Ectodermal cell (in vitro differentiated cells): ENCODE results near the gene ESR1.

Experiments
- H3K27ac ChIP-seq: 2 replicates; pipeline ENCODE4 v1.7.0; 2013; ENCODE audit warnings: mild to moderate bottlenecking, low read depth, low read length; ENCODE audit not compliant: insufficient read depth, poor library complexity, severe bottlenecking
- H3K27me3 ChIP-seq: 2 replicates; pipeline ENCODE4 v1.7.0; 2013; ENCODE audit warnings: mild to moderate bottlenecking, low read length; ENCODE audit not compliant: insufficient read depth, control insufficient read depth, poor library complexity, severe bottlenecking
- H3K36me3 ChIP-seq: one replicate; pipeline ENCODE4 v1.7.0; 2013; ENCODE audit warnings: low read length; ENCODE audit not compliant: control insufficient read depth, insufficient read depth
- H3K4me1 ChIP-seq: one replicate; pipeline ENCODE4 v1.7.0; 2013; ENCODE audit warnings: low read length; ENCODE audit not compliant: control insufficient read depth, insufficient read depth
- H3K4me3 ChIP-seq: 2 replicates; pipeline ENCODE4 v1.7.0; 2013; ENCODE audit warnings: low read depth, low read length, control low read depth; ENCODE audit not compliant: insufficient read depth
- H3K9me3 ChIP-seq: 2 replicates; pipeline ENCODE4 v1.7.0; 2013; ENCODE audit warnings: mild to moderate bottlenecking, low read length, moderate library complexity; ENCODE audit not compliant: control insufficient read depth
- WGBS, 2 experiments: methylation state at CpG; one replicate each; pipeline ENCODE4 v1.1.7; 2013; ENCODE audit warnings: missing lambda C conversion rate in 2 of 2; 5-methylcytosine and 5-hydroxymethylcytosine counted together

The ESR1 gene

GRCh38 chr6:152160346-152160745, 352.9 kb downstream of the ESR1 start:
- 82 to 100% methylated on average over 1 to 3 of the region's 3 CpGs for WGBS, 2 experiments
- Histone ChIP-seq H3K4me1 (no peaks in the 10 kb centered on the region), H3K9me3 (no peaks in the 10 kb centered on the region), H3K27ac (no peak overlapping the region), H3K36me3 (no peaks in the 10 kb centered on the region), H3K4me3 (no peak overlapping the region), H3K27me3 (no peaks in the 10 kb centered on the region)

- Histone ChIP-seq H3K36me3 (no peaks in the 10 kb centered on the region), H3K9me3 (no peaks in the 10 kb centered on the region), H3K4me3 (no peak overlapping the region), H3K27ac (no peak overlapping the region), H3K27me3 (no peaks in the 10 kb centered on the region), H3K4me1 (no peaks in the 10 kb centered on the region)
These were observed 354.0 kb downstream of the ESR1 start for GRCh38 chr6:152161501-152161900.

GRCh38 chr6:152164957-152165356, 357.5 kb downstream of the ESR1 start:
- WGBS, 2 experiments: 91 to 95% methylated on average over 5 of the region's 5 CpGs
- Histone ChIP-seq H3K27ac (no peak overlapping the region), H3K27me3 (no peaks in the 10 kb centered on the region), H3K36me3 (no peaks in the 10 kb centered on the region), H3K4me1 (no peaks in the 10 kb centered on the region), H3K4me3 (no peak overlapping the region), H3K9me3 (no peaks in the 10 kb centered on the region)

GRCh38 chr6:152166497-152166896, 359.0 kb downstream of the ESR1 start:
- Histone ChIP-seq H3K4me1 (no peaks in the 10 kb centered on the region), H3K27me3 (no peaks in the 10 kb centered on the region), H3K36me3 (no peaks in the 10 kb centered on the region), H3K9me3 (no peaks in the 10 kb centered on the region), H3K4me3 (no peak overlapping the region), H3K27ac (no peak overlapping the region)
- WGBS, 2 experiments: 86 to 99% methylated on average over 2 to 4 of the region's 4 CpGs

- Histone ChIP-seq H3K4me3 (no peak overlapping the region), H3K9me3 (no peaks in the 10 kb centered on the region), H3K27ac (no peak overlapping the region), H3K36me3 (no peaks in the 10 kb centered on the region), H3K4me1 (no peaks in the 10 kb centered on the region), H3K27me3 (no peaks in the 10 kb centered on the region)
- 96% methylated on average over 4 of the region's 5 CpGs for WGBS, 2 experiments
These were observed 359.4 kb downstream of the ESR1 start for GRCh38 chr6:152166897-152167296.

GRCh38 chr6:152167641-152168603, 360.4 kb downstream of the ESR1 start:
- H3K4me1 ChIP-seq: no peaks in the 10 kb centered on the region
- H3K4me3 ChIP-seq: no peak overlapping the region
- H3K27ac ChIP-seq: no peak overlapping the region
- WGBS, 2 experiments: 93 to 96% methylated on average over 13 of the region's 13 CpGs
- H3K27me3 ChIP-seq: no peaks in the 10 kb centered on the region
- H3K9me3 ChIP-seq: no peaks in the 10 kb centered on the region
- no peaks in the 10 kb centered on the region for H3K36me3 ChIP-seq

- WGBS, 2 experiments: 92% methylated on average over 4 of the region's 4 CpGs
- no peak overlapping the region for H3K27ac ChIP-seq
- no peaks in the 10 kb centered on the region for H3K9me3 ChIP-seq
- no peak overlapping the region for H3K4me3 ChIP-seq
- no peaks in the 10 kb centered on the region for H3K4me1 ChIP-seq
- no peaks in the 10 kb centered on the region for H3K36me3 ChIP-seq
- no peaks in the 10 kb centered on the region for H3K27me3 ChIP-seq
These were observed 362.8 kb downstream of the ESR1 start for GRCh38 chr6:152170313-152170701.

GRCh38 chr6:152170702-152171667, 363.5 kb downstream of the ESR1 start:
- WGBS, 2 experiments: 84 to 86% methylated on average over 13 of the region's 13 CpGs

GRCh38 chr6:152173321-152173720, 365.8 kb downstream of the ESR1 start:
- no peak overlapping the region for H3K27ac ChIP-seq
- H3K9me3 ChIP-seq: no peaks in the 10 kb centered on the region
- WGBS, 2 experiments: 94% methylated on average over 4 of the region's 4 CpGs

More at GRCh38 chr6:152170702-152171667, 363.5 kb downstream of the ESR1 start:
- Histone ChIP-seq H3K4me3 (no peak overlapping the region), H3K27me3 (no peaks in the 10 kb centered on the region), H3K36me3 (no peaks in the 10 kb centered on the region), H3K4me1 (no peaks in the 10 kb centered on the region), H3K9me3 (no peaks in the 10 kb centered on the region), H3K27ac (no peak overlapping the region)

GRCh38 chr6:152173957-152174356, 366.5 kb downstream of the ESR1 start:
- H3K27me3 ChIP-seq: no peaks in the 10 kb centered on the region
- no peak overlapping the region for H3K4me3 ChIP-seq
- H3K27ac ChIP-seq: no peak overlapping the region
- 87 to 90% methylated on average over 2 of the region's 2 CpGs for WGBS, 2 experiments
- no peaks in the 10 kb centered on the region for H3K36me3 ChIP-seq
- H3K4me1 ChIP-seq: no peaks in the 10 kb centered on the region
- no peaks in the 10 kb centered on the region for H3K9me3 ChIP-seq

More at GRCh38 chr6:152173321-152173720, 365.8 kb downstream of the ESR1 start:
- Histone ChIP-seq H3K4me3 (no peak overlapping the region), H3K4me1 (no peaks in the 10 kb centered on the region), H3K36me3 (no peaks in the 10 kb centered on the region), H3K27me3 (no peaks in the 10 kb centered on the region)
